ENCODE results near the gene CENPU. TPM values are rescaled to one million over a fixed set of nuclear protein-coding genes. Genes with fewer than 3 reads are reported as not detected.

CENPU gene
- total RNA-seq, 1 experiment from 2014 or later = 124 TPM

- Histone ChIP-seq H3K9ac (ENCODE audit: extremely low read depth, insufficient read length, low read length) (no peak overlapping the region), H4K20me1 (ENCODE audit: control insufficient read depth, insufficient read depth, insufficient read length) (no peaks in the 10 kb centered on the region), H3K27me3 (ENCODE audit: insufficient read depth, low read length) (no peaks in the 10 kb centered on the region), H3K23me2 (ENCODE audit: insufficient read length, low read depth, low read length, poor library complexity, severe bottlenecking) (peaks cover 13% of the 10 kb centered on the region), H3K79me2 (ENCODE audit: insufficient read depth, low read length) (peaks cover 45% of the 10 kb centered on the region), H3K56ac (ENCODE audit: insufficient read length, low read depth, low read length) (no peak overlapping the region), H3K4me2 (ENCODE audit: insufficient read depth, insufficient read length, low read length) (no peak overlapping the region), H2BK15ac (ENCODE audit: low read depth, low read length) (no peak overlapping the region), H2AK5ac (ENCODE audit: insufficient read length, low read length) (no peak overlapping the region), H4K8ac (replicated peaks; ENCODE audit: insufficient read length, low read depth, low read length) (no peak overlapping the region), H3K79me1 (ENCODE audit: insufficient read depth, low read depth, low read length, poor library complexity, severe bottlenecking) (no peaks in the 10 kb centered on the region), H3K4ac (ENCODE audit: low read depth, low read length) (no peak overlapping the region), H3K18ac (ENCODE audit: insufficient read length, low read depth, low read length) (no peak overlapping the region), H3K9me3 (ENCODE audit: control insufficient read depth, low read depth, low read length) (no peaks in the 10 kb centered on the region), H4K5ac (ENCODE audit: insufficient read length, low read depth, low read length) (no peak overlapping the region), H4K91ac (ENCODE audit: insufficient read length, low read depth, low read length) (no peak overlapping the region), H3K23ac (ENCODE audit: insufficient read length, low read depth, low read length) (no peak overlapping the region), H3K27ac (ENCODE audit: insufficient read length, low read depth, low read length) (no peak overlapping the region), H2AFZ (ENCODE audit: low read length) (no peak overlapping the region), H3K14ac (ENCODE audit: insufficient read depth, low read length) (no peak overlapping the region), H2BK5ac (ENCODE audit: insufficient read length, low read length) (no peak overlapping the region), H2BK20ac (ENCODE audit: low read depth, low read length, poor library complexity, severe bottlenecking) (no peak overlapping the region), H2BK120ac (ENCODE audit: low read depth, low read length, poor library complexity, severe bottlenecking) (no peak overlapping the region), H3K4me1 (ENCODE audit: insufficient read depth, low read length) (peaks cover 16% of the 10 kb centered on the region), H3T11ph (ENCODE audit: low read length) (no peak overlapping the region), H2BK12ac (ENCODE audit: insufficient read length, low read depth, low read length) (no peak overlapping the region)
- H3K36me3 Mint-ChIP-seq (ENCODE audit: insufficient read depth in 1 of 3, low read depth in 3 of 3) = peaks cover 5 to 33% (median 21%) of the 10 kb centered on the region in 3 experiments; a peak in 6 of 7 replicates
- H3K27me3 Mint-ChIP-seq (ENCODE audit: low read depth) = no peaks in the 10 kb centered on the region
- no peak for DNase-seq
- TF ChIP-seq CTCF (conservative IDR thresholded peaks at IDR 0.05) = no peak
- no peaks in the 10 kb centered on the region for H3K9me3 Mint-ChIP-seq
- H3K27ac Mint-ChIP-seq = no peak overlapping the region
- WGBS (ENCODE audit: extremely low coverage, insufficient read length, low lambda C conversion rate) = no CpG with 5 or more reads among the region's 6 CpGs
- H3K4me1 Mint-ChIP-seq = peaks cover 61 to 68% of the 10 kb centered on the region in 2 experiments
- 0 out of 5 replicates have a peak overlapping the region, but pooled peaks have one; percentile 83 to 87 for H3K4me3 Mint-ChIP-seq
Observed at GRCh38 chr4:184645904-184646610, 87.8 kb downstream of the CENPU start.

Measured in H9 (cell line).